Retinal pigment epithelial cell (primary cell): Measurements from ENCODE around the gene ANO4.

ENCODE experiments used
- DNase-seq: peaks from one replicate; pipeline ENCODE4 v3.0.0-alpha.2; 2010; ENCODE audit warnings: low read depth
- H3K4me3 ChIP-seq: 2 replicates; pipeline ENCODE4 v1.5.1; 2011; ENCODE audit warnings: mild to moderate bottlenecking, low read length, control low read depth, moderate library complexity
- CTCF ChIP-seq: conservative IDR thresholded peaks from 2 replicates; pipeline ENCODE4 v1.5.1; 2011; ENCODE audit warnings: low read depth, low read length, control low read depth, inconsistent platforms

The ANO4 gene

DNA sequence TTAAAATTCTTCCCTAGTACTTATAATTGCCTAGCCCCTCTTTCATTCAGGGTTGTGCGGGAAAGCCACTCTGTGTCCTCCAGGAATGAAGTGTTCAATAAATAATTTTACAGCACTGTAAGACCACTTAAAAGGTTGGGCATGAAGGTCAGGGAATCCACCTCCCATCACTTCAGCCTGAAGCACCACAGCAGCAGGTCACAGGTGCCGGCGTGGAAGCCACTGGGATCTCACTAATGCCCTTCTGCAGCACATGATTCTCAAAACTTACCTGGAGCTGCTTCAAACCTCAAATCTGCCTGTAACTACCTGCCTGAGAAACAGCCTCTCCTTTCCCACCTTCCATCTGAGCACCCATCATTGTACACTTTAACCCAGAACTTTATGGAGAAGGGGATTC, 159.5 kb downstream of the ANO4 start:
- no peak for DNase-seq
- TF ChIP-seq CTCF: no peak
- H3K4me3 ChIP-seq: no peak overlapping the region

GRCh38 chr12:100955139-100955538, 160.6 kb downstream of the ANO4 start:
- no peak overlapping the region for H3K4me3 ChIP-seq
- no peak for TF ChIP-seq CTCF
- peak; percentile 67 for DNase-seq

DNA sequence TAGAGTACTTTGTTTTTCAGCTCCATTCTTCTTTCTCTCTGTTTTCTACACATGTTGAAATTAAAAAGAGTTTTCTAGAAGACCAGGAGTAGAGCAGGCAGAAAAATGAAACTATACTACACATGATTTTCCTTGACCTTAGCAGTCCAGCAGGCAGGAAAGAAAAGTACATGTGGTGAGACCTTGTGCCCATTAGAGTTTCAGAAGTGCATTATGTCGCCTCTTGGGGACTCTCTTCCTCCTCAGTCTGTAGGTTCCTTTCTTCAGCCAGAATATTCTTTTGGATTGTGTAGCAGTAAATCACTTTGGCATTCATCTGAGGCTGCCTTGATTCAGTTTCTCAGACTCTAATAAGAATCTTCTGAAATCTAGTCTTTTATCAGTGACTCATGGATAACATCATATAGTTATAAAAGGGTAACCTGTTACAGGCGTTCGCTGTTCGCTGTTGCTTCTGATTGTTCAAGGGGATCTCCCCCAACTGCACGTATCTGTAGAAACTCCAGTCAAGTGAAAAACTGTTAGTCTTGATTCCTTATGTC, 161.8 kb downstream of the ANO4 start:
- H3K4me3 ChIP-seq: no peak overlapping the region

GRCh38 chr12:100959481-100959880, 164.9 kb downstream of the ANO4 start:
- no peak for TF ChIP-seq CTCF

More for the DNA sequence above, 161.8 kb downstream of the ANO4 start:
- DNase-seq: no peak
- TF ChIP-seq CTCF: peak; percentile 20

DNA sequence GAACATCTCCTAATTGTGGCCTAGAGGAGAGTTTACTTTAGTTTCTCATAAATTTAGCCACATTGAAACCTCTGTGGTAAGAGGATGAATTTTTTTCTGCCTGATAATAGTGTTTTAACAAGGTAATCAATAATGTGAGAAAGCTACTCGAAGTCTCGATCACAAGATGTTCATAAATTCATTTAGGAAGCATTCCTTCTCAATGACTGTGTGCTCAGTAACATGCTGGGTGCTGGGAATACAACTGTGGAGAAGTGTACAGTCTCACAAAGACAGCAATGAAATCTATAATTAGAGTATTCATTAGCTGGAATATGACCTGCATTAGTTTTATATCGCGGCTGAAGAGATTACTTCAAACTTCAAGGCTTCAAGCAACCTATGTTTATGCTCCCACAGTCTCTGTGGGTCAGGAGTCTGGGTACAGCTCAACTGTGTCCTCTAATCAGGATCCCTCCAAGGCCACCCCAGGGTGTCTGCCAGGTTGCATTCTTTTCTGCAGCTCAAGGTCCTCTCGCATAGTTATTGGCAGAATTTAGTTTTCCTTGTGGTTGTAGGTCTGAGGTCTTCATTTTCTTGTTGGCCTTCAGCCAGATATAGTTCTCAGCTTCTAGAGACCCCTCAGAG, 167.6 kb downstream of the ANO4 start:
- no peak for DNase-seq
- TF ChIP-seq CTCF: no peak
- no peak overlapping the region for H3K4me3 ChIP-seq

More at GRCh38 chr12:100959481-100959880, 164.9 kb downstream of the ANO4 start:
- no peak overlapping the region for H3K4me3 ChIP-seq
- DNase-seq: no peak

GRCh38 chr12:100963381-100963780, 168.8 kb downstream of the ANO4 start:
- no peak for DNase-seq
- TF ChIP-seq CTCF: no peak
- H3K4me3 ChIP-seq: no peak overlapping the region

- DNase-seq: no peak
- TF ChIP-seq CTCF: no peak
- no peak overlapping the region for H3K4me3 ChIP-seq
These were observed 169.5 kb downstream of the ANO4 start for GRCh38 chr12:100964028-100964427.
